HCT116 (cell line): ENCODE measurements around the gene RPL3. TPM values are rescaled to one million over a fixed set of nuclear protein-coding genes. Genes with fewer than 3 reads are reported as not detected.

Source experiments
- ATAC-seq: fragments of 200-7000 bp; cut with Tn5 transposase; 2 replicates; pipeline ENCODE4 v1.9.1; 2020; ENCODE audit warnings: mild to moderate bottlenecking, moderate library complexity
- BruUV-seq: library from RNA; stranded (reverse); fragments of 400-500 nt; replicated peaks from 2 replicates; lab custom pipeline; 2021; lab: Mats Ljungman, UMichigan
- CTCF ChIA-PET: fragments of 300-600 bp; sonication (Branson Sonifier 250); formaldehyde crosslinking; loops from one replicate; lab custom pipeline; 2021; ENCODE audit warnings: antibody characterized with exemption; lab: Charles Lee
- POLR2A ChIA-PET: fragments of 300-600, 350-600 bp; sonication (Branson Sonifier 250); formaldehyde crosslinking; loops from one replicate; lab custom pipeline; 2021; ENCODE audit warnings: antibody characterized with exemption; lab: Charles Lee
- RAD21 ChIA-PET, 2 experiments: fragments of 300-600 bp; sonication (Branson Sonifier 250); formaldehyde crosslinking; loops; one replicate each; lab custom pipeline; 2023; ENCODE audit warnings: low total read pairs in 2 of 2; ENCODE audit not compliant: uncharacterized antibody in 2 of 2, unreplicated experiment in 2 of 2, low non-redundant PET in 1 of 2; lab: Charles Lee
- DNase-seq: peaks from one replicate; pipeline ENCODE4 v3.0.0-alpha.2; 2010; ENCODE audit warnings: low read depth, low spot score
- H2AFZ ChIP-seq: fragments of 200-600 bp; shearing (Covaris generic), sonication (generic); 2 replicates; pipeline ENCODE4 v1.6.1; 2017; ENCODE audit warnings: low read depth, mixed run types, mixed read lengths, antibody characterized with exemption, low read length; ENCODE audit not compliant: poor library complexity, severe bottlenecking
- H3K27ac ChIP-seq: 2 replicates; pipeline ENCODE4 v1.5.1; 2012; ENCODE audit warnings: low read depth, low read length
- H3K27me3 ChIP-seq: fragments of 200-600 bp; sonication (generic); 2 replicates; pipeline ENCODE4 v1.6.1; 2016; ENCODE audit warnings: mixed run types, low read length, mixed read lengths; ENCODE audit not compliant: insufficient read depth
- H3K36me3 ChIP-seq, 2 experiments: fragments of 200-500 bp in 1 of 2; fragments of 200-600 bp in 1 of 2; sonication (Bioruptor generic) in 1 of 2; sonication (generic) in 1 of 2; 2 replicates each; pipeline versions ENCODE4 v1.5.1 to v1.6.1; 2014 to 2016; ENCODE audit warnings: low read length in 2 of 2, inconsistent platforms in 1 of 2, mixed read lengths in 1 of 2, mixed run types in 1 of 2; ENCODE audit not compliant: insufficient read depth in 2 of 2, control insufficient read depth in 1 of 2
- H3K4me1 ChIP-seq, 2 experiments: fragments of 200-600 bp in 1 of 2; sonication (generic) in 1 of 2; 2 replicates each; pipeline versions ENCODE4 v1.5.1 to v1.6.1; 2012 to 2017; ENCODE audit warnings: low read length in 2 of 2, inconsistent platforms in 1 of 2, mild to moderate bottlenecking in 1 of 2, mixed read lengths in 1 of 2, mixed run types in 1 of 2, moderate library complexity in 1 of 2; ENCODE audit not compliant: insufficient read depth in 2 of 2, control insufficient read depth in 1 of 2
- H3K4me2 ChIP-seq: fragments of 200-600 bp; sonication (generic); 2 replicates; pipeline ENCODE4 v1.6.1; 2017; ENCODE audit warnings: mixed run types, low read length, mixed read lengths
- H3K4me3 ChIP-seq, 2 experiments: fragments of 200-600 bp in 1 of 2; sonication (generic) in 1 of 2; replicated peaks in 1 of 2; 2 replicates each; pipeline ENCODE4 v1.5.1; 2011 to 2016; ENCODE audit warnings: low read length in 2 of 2, control low read depth in 1 of 2, low read depth in 1 of 2, mild to moderate bottlenecking in 1 of 2, mixed read lengths in 1 of 2, mixed run types in 1 of 2
- H3K79me2 ChIP-seq: fragments of 200-600 bp; sonication (generic); 2 replicates; pipeline ENCODE4 v1.6.1; 2017; ENCODE audit warnings: mild to moderate bottlenecking, mixed run types, low read length, moderate library complexity, mixed read lengths; ENCODE audit not compliant: insufficient read depth
- H3K9ac ChIP-seq: fragments of 200-600 bp; sonication (generic); 2 replicates; pipeline ENCODE4 v1.6.1; 2016; ENCODE audit warnings: low read length, mixed read lengths
- H3K9me2 ChIP-seq: fragments of 200-600 bp; sonication (generic), shearing (Covaris generic); 2 replicates; pipeline ENCODE4 v1.6.1; 2017; ENCODE audit warnings: mixed run types, mild to moderate bottlenecking, moderate library complexity; ENCODE audit not compliant: insufficient read depth
- H3K9me3 ChIP-seq, 2 experiments: fragments of 200-500 bp in 1 of 2; fragments of 200-600 bp in 1 of 2; sonication (Bioruptor generic) in 1 of 2; sonication (generic) in 1 of 2; 2 replicates each; pipeline ENCODE4 v1.6.1; 2014 to 2017; ENCODE audit warnings: low read length in 2 of 2, mixed read lengths in 2 of 2, inconsistent platforms in 1 of 2, low read depth in 1 of 2, mild to moderate bottlenecking in 1 of 2, mixed run types in 1 of 2, moderate library complexity in 1 of 2; ENCODE audit not compliant: control insufficient read depth in 1 of 2, insufficient read depth in 1 of 2
- H4K20me1 ChIP-seq: fragments of 200-600 bp; sonication (generic), shearing (Covaris generic); 2 replicates; pipeline ENCODE4 v1.6.1; 2017; ENCODE audit warnings: mixed run types, mild to moderate bottlenecking, moderate library complexity; ENCODE audit not compliant: insufficient read depth
- ELF1 ChIP-seq: IDR thresholded peaks from 2 replicates; pipeline ENCODE4 v1.6.1; 2012; ENCODE audit warnings: low read depth, borderline replicate concordance
- FOSL1 ChIP-seq: IDR thresholded peaks from 2 replicates; pipeline ENCODE4 v1.6.1; 2012; ENCODE audit warnings: low read depth
- JUND ChIP-seq: IDR thresholded peaks from 2 replicates; pipeline ENCODE4 v1.6.1; 2012
- MAX ChIP-seq: IDR thresholded peaks from 2 replicates; pipeline ENCODE4 v1.6.1; 2012
- RAD21 ChIP-seq: IDR thresholded peaks from 2 replicates; pipeline ENCODE4 v1.6.1; 2012; ENCODE audit warnings: low read depth, mild to moderate bottlenecking
- SIN3A ChIP-seq: IDR thresholded peaks from 2 replicates; pipeline ENCODE4 v1.6.1; 2012; ENCODE audit warnings: low read depth
- SRF ChIP-seq: IDR thresholded peaks from 2 replicates; pipeline ENCODE4 v1.6.1; 2012; ENCODE audit warnings: low read depth
- TCF7L2 ChIP-seq: IDR thresholded peaks from 2 replicates; pipeline ENCODE4 v1.7.0; 2011; ENCODE audit warnings: borderline replicate concordance, inconsistent platforms; ENCODE audit not compliant: insufficient read depth, insufficient read length; ENCODE audit errors: extremely low read depth
- YY1 ChIP-seq: IDR thresholded peaks from 2 replicates; pipeline ENCODE4 v1.6.1; 2011; ENCODE audit warnings: low read length, low read depth, moderate library complexity, mild to moderate bottlenecking; ENCODE audit not compliant: insufficient replicate concordance; ENCODE audit errors: extremely low read depth
- ZFX ChIP-seq: fragments of 450-650 bp; IDR thresholded peaks from 2 replicates; pipeline ENCODE4 v1.6.1; 2017
- ZNF274 ChIP-seq: fragments of 200-500 bp; sonication (Bioruptor generic); IDR thresholded peaks from 2 replicates; pipeline ENCODE4 v1.6.1; 2014; ENCODE audit warnings: mild to moderate bottlenecking, low read depth, low read length, inconsistent platforms
- intact Hi-C: fragments of 100-400 bp; cut with micrococcal nuclease; formaldehyde crosslinking; loops from 2 replicates; pipeline ENCODE4 v1.10.0; 2022
- total RNA-seq: library from RNA; stranded (reverse); gene quantifications from one replicate; pipeline ENCODE4 v1.2.1, GENCODE V29; 2021; ENCODE audit not compliant: unreplicated experiment

The RPL3 gene
- total RNA-seq, 1 experiment from 2014 or later, result 2,966 TPM

GRCh38 chr22:39297490-39298240 is 21.8 kb downstream of the RPL3 start:
- Histone ChIP-seq H3K36me3 (no peaks in the 10 kb centered on the region), H3K27me3 (no peaks in the 10 kb centered on the region), H3K9ac (peak overlapping the region; percentile 37), H3K79me2 (no peaks in the 10 kb centered on the region), H3K9me2 (no peaks in the 10 kb centered on the region), H3K4me1 (peaks cover 54 to 88% of the 10 kb centered on the region in 2 experiments), H3K27ac (peak overlapping the region; percentile 46), H2AFZ (peak overlapping the region; percentile 63), H4K20me1 (no peaks in the 10 kb centered on the region), H3K4me2 (peak overlapping the region; percentile 50)
- intact Hi-C loops, result no loop called here
- ChIA-PET RAD21 (no interaction called here), CTCF (interaction anchor here (1.0 kb wide), 2 partner anchors 12 to 13 kb away, joined by 3 read pairs; no protein-coding TSS in a partner anchor)
- ATAC-seq, result 0 out of 2 replicates have a peak, but pooled peaks have one; percentile 28
- DNase-seq, result no peak
- TF ChIP-seq SRF (no peak), ZFX (peak; percentile 23; the same call in 1 of the 2 replicates)
- TF ChIP-seq, all 23 proteins: peak for 1
- Histone ChIP-seq H3K4me3 (no peak overlapping the region), H3K9me3 (no peaks in the 10 kb centered on the region)
- no TSS peak for BruUV-seq
- POLR2A ChIA-PET, result interaction anchor here (0.8 to 1.7 kb wide), 5 partner anchors 9 to 52 kb away, joined by 3 to 7 read pairs (median 5); partner anchors contain the start of genes PDGFB and RPL3

GRCh38 chr22:39296981-39297489 is 22.4 kb downstream of the RPL3 start:
- H3K4me1 ChIP-seq, result peaks cover 54 to 90% of the 10 kb centered on the region in 2 experiments

More at GRCh38 chr22:39296981-39297489, 22.4 kb downstream of the RPL3 start:
- POLR2A ChIA-PET, result interaction anchor here (0.8 to 1.7 kb wide), 5 partner anchors 10 to 52 kb away, joined by 3 to 7 read pairs (median 5); partner anchors contain the start of genes PDGFB and RPL3
- H3K9ac ChIP-seq, result no peak overlapping the region
- H3K36me3 ChIP-seq, result no peaks in the 10 kb centered on the region
- H3K9me2 ChIP-seq, result no peaks in the 10 kb centered on the region
- no peaks in the 10 kb centered on the region for H4K20me1 ChIP-seq
- no peak for ATAC-seq
- CTCF ChIA-PET, result interaction anchor here (0.5 to 1.6 kb wide), 3 partner anchors 12 to 81 kb away, joined by 3 read pairs; no protein-coding TSS in a partner anchor
- no peaks in the 10 kb centered on the region for H3K9me3 ChIP-seq
- RAD21 ChIA-PET, result no interaction called here
- H3K4me3 ChIP-seq, result no peak overlapping the region
- intact Hi-C loops, result no loop called here
- BruUV-seq, result no TSS peak
- no peaks in the 10 kb centered on the region for H3K27me3 ChIP-seq
- peak overlapping the region; percentile 50 for H3K4me2 ChIP-seq
- DNase-seq, result no peak
- H2AFZ ChIP-seq, result no peak overlapping the region
- H3K79me2 ChIP-seq, result no peaks in the 10 kb centered on the region
- H3K27ac ChIP-seq, result peak overlapping the region; percentile 46; the same call in 1 of the 2 replicates
- TF ChIP-seq JUND (no peak), ZFX (no peak), MAX (no peak), YY1 (no peak), ZNF274 (no peak), FOSL1 (no peak), TCF7L2 (no peak), RAD21 (no peak), ELF1 (no peak), SIN3A (no peak)
